IMR-90 (cell line): Measurements from ENCODE around the gene RBKS. TPM values are rescaled to one million over a fixed set of nuclear protein-coding genes. Genes with fewer than 3 reads are reported as not detected.

Experiments used
- ATAC-seq: fragments of 200-7000 bp; cut with Tn5 transposase; 2 replicates; pipeline ENCODE4 v1.9.1; 2020; ENCODE audit warnings: low read depth, mild to moderate bottlenecking, moderate library complexity
- BruUV-seq: library from RNA; stranded (reverse); fragments of 400-500 nt; replicated peaks from 2 replicates; lab custom pipeline; 2021; lab: Mats Ljungman, UMichigan
- CTCF ChIA-PET: fragments of 300-600 bp; formaldehyde crosslinking; extraction: SDS; loops from one replicate; lab custom pipeline; 2021; ENCODE audit warnings: antibody characterized with exemption; lab: Yijun Ruan, JAX
- POLR2A ChIA-PET: fragments of 300-600 bp; sonication (Branson Sonifier 250); formaldehyde crosslinking; loops from one replicate; lab custom pipeline; 2022; ENCODE audit warnings: antibody characterized with exemption; ENCODE audit not compliant: unreplicated experiment; lab: Charles Lee
- DNase-seq: peaks from one replicate; pipeline ENCODE4 v3.0.0; 2013
- H2AFZ ChIP-seq: replicated peaks from 2 replicates; pipeline ENCODE3; 2013; ENCODE audit warnings: low read length, mild to moderate bottlenecking; ENCODE audit not compliant: poor library complexity
- H2AK5ac ChIP-seq: 2 replicates; pipeline ENCODE4 v1.6.1; 2013; ENCODE audit warnings: low read depth, low read length, inconsistent platforms
- H2AK9ac ChIP-seq: replicated peaks from 2 replicates; pipeline ENCODE3; 2013; ENCODE audit warnings: mild to moderate bottlenecking, low read depth, low read length, moderate library complexity; ENCODE audit not compliant: poor library complexity
- H2BK120ac ChIP-seq: 2 replicates; pipeline ENCODE4 v1.6.1; 2013; ENCODE audit warnings: low read depth, low read length, inconsistent platforms
- H2BK15ac ChIP-seq: 3 replicates; pipeline ENCODE4 v1.6.1; 2013; ENCODE audit warnings: low read depth, low read length, inconsistent platforms
- H2BK20ac ChIP-seq: 2 replicates; pipeline ENCODE4 v1.6.1; 2013; ENCODE audit warnings: low read depth, mild to moderate bottlenecking, inconsistent platforms, low read length, moderate library complexity
- H2BK5ac ChIP-seq: 2 replicates; pipeline ENCODE4 v1.6.1; 2013; ENCODE audit warnings: mild to moderate bottlenecking, low read depth, low read length, inconsistent platforms; ENCODE audit not compliant: poor library complexity, severe bottlenecking
- H3K14ac ChIP-seq: replicated peaks from 2 replicates; pipeline ENCODE4 v1.6.1; 2013; ENCODE audit warnings: low read depth, low read length, inconsistent platforms
- H3K18ac ChIP-seq: 2 replicates; pipeline ENCODE4 v1.6.1; 2013; ENCODE audit warnings: low read depth, low read length, control low read depth
- H3K23ac ChIP-seq: 2 replicates; pipeline ENCODE4 v1.6.1; 2013; ENCODE audit warnings: low read depth, low read length, inconsistent platforms
- H3K27ac ChIP-seq: 2 replicates; pipeline ENCODE4 v1.5.1; 2013; ENCODE audit warnings: mild to moderate bottlenecking, control low read depth, low read length; ENCODE audit not compliant: insufficient read depth
- H3K27me3 ChIP-seq: 2 replicates; pipeline ENCODE4 v1.6.1; 2013; ENCODE audit warnings: low read length; ENCODE audit not compliant: control insufficient read depth, insufficient read depth
- H3K36me3 ChIP-seq: 2 replicates; pipeline ENCODE4 v1.6.1; 2013; ENCODE audit warnings: low read length, mixed read lengths; ENCODE audit not compliant: control insufficient read depth, insufficient read depth
- H3K4ac ChIP-seq: 2 replicates; pipeline ENCODE4 v1.6.1; 2013; ENCODE audit warnings: low read depth, low read length, inconsistent platforms
- H3K4me1 ChIP-seq: 2 replicates; pipeline ENCODE4 v1.6.1; 2013; ENCODE audit warnings: low read length, mixed read lengths; ENCODE audit not compliant: control insufficient read depth, insufficient read depth
- H3K4me2 ChIP-seq: 2 replicates; pipeline ENCODE4 v1.6.1; 2013; ENCODE audit warnings: low read depth, mild to moderate bottlenecking, control low read depth, low read length, moderate library complexity
- H3K4me3 ChIP-seq: 2 replicates; pipeline ENCODE4 v1.5.1; 2013; ENCODE audit warnings: low read depth, mild to moderate bottlenecking, control low read depth, low read length, moderate library complexity; ENCODE audit not compliant: insufficient read depth
- H3K56ac ChIP-seq: 2 replicates; pipeline ENCODE4 v1.6.1; 2013; ENCODE audit warnings: low read length, inconsistent platforms; ENCODE audit not compliant: insufficient read depth; ENCODE audit errors: extremely low read depth
- H3K79me1 ChIP-seq, 2 experiments: 2 replicates each; pipeline ENCODE4 v1.6.1; 2013; ENCODE audit warnings: low read length in 2 of 2, inconsistent platforms in 1 of 2, low read depth in 1 of 2
- H3K9ac ChIP-seq: 2 replicates; pipeline ENCODE4 v1.6.1; 2013; ENCODE audit warnings: low read depth, low read length, control low read depth
- H3K9me1 ChIP-seq: 2 replicates; pipeline ENCODE4 v1.6.1; 2013; ENCODE audit warnings: low read length, inconsistent platforms; ENCODE audit not compliant: insufficient read depth
- H3K9me3 ChIP-seq: 2 replicates; pipeline ENCODE4 v1.6.1; 2013; ENCODE audit warnings: low read length; ENCODE audit not compliant: control insufficient read depth, insufficient read depth
- H4K20me1 ChIP-seq: 2 replicates; pipeline ENCODE4 v1.6.1; 2013; ENCODE audit warnings: low read length, inconsistent platforms; ENCODE audit not compliant: insufficient read depth
- H4K5ac ChIP-seq: 2 replicates; pipeline ENCODE4 v1.6.1; 2013; ENCODE audit warnings: mild to moderate bottlenecking, low read depth, low read length, control low read depth
- H4K8ac ChIP-seq, 2 experiments: 2 replicates each; pipeline ENCODE4 v1.6.1; 2013; ENCODE audit warnings: low read depth in 2 of 2, low read length in 2 of 2, control low read depth in 1 of 2, inconsistent platforms in 1 of 2
- H4K91ac ChIP-seq: 2 replicates; pipeline ENCODE4 v1.6.1; 2013; ENCODE audit warnings: low read depth, low read length, inconsistent platforms; ENCODE audit not compliant: insufficient read depth
- BHLHE40 ChIP-seq: fragments of 150-350 bp; IDR thresholded peaks from 2 replicates; pipeline ENCODE4 v1.6.1; 2016; ENCODE audit warnings: mild to moderate bottlenecking, low read depth, low read length
- CEBPB ChIP-seq: IDR thresholded peaks from 2 replicates; pipeline ENCODE4 v1.6.1; 2012; ENCODE audit warnings: low read depth, low read length, improper control_type of control experiment
- CHD1 ChIP-seq: IDR thresholded peaks from 2 replicates; pipeline ENCODE4 v1.6.1; 2012; ENCODE audit warnings: low read depth, low read length, improper control_type of control experiment
- FOS ChIP-seq: fragments of 150-350 bp; IDR thresholded peaks from 2 replicates; pipeline ENCODE4 v1.6.1; 2016; ENCODE audit warnings: low read depth, low read length
- MAFK ChIP-seq: IDR thresholded peaks from 2 replicates; pipeline ENCODE4 v1.6.1; 2012; ENCODE audit warnings: low read depth, low read length, improper control_type of control experiment
- MAZ ChIP-seq: IDR thresholded peaks from 2 replicates; pipeline ENCODE4 v1.6.1; 2012; ENCODE audit warnings: low read depth, mild to moderate bottlenecking, low read length, improper control_type of control experiment, moderate library complexity, borderline replicate concordance
- MXI1 ChIP-seq: IDR thresholded peaks from 2 replicates; pipeline ENCODE4 v1.6.1; 2012; ENCODE audit warnings: low read depth, mild to moderate bottlenecking, low read length, moderate library complexity, borderline replicate concordance
- NFE2L2 ChIP-seq: fragments of 150-350 bp; IDR thresholded peaks from 2 replicates; pipeline ENCODE4 v1.6.1; 2016; ENCODE audit warnings: low read depth, mild to moderate bottlenecking, low read length
- POLR2A ChIP-seq: IDR thresholded peaks from 2 replicates; pipeline ENCODE4 v1.6.1; 2012; ENCODE audit warnings: mild to moderate bottlenecking, low read depth, low read length
- RAD21 ChIP-seq: IDR thresholded peaks from 2 replicates; pipeline ENCODE4 v1.6.1; 2012; ENCODE audit warnings: low read length, improper control_type of control experiment
- RCOR1 ChIP-seq: IDR thresholded peaks from 2 replicates; pipeline ENCODE4 v1.6.1; 2012; ENCODE audit warnings: mild to moderate bottlenecking, low read length, improper control_type of control experiment; ENCODE audit not compliant: insufficient replicate concordance
- RFX5 ChIP-seq: IDR thresholded peaks from 2 replicates; pipeline ENCODE4 v1.8.0; 2012; ENCODE audit warnings: low read depth, mild to moderate bottlenecking, low read length, moderate library complexity
- SMC3 ChIP-seq: fragments of 150-350 bp; IDR thresholded peaks from 2 replicates; pipeline ENCODE4 v1.6.1; 2016; ENCODE audit warnings: low read depth, mild to moderate bottlenecking, antibody characterized with exemption, low read length, moderate library complexity
- WGBS, 2 experiments: methylation state at CpG; one replicate each; pipeline versions ENCODE4 v1.1.5 to v1.1.7; 2013; ENCODE audit warnings: missing lambda C conversion rate in 2 of 2; ENCODE audit not compliant: insufficient read length in 1 of 2; ENCODE audit errors: extremely low coverage in 2 of 2; 5-methylcytosine and 5-hydroxymethylcytosine counted together
- dilution Hi-C: fragments of 300-500 bp; cut with HindIII; formaldehyde crosslinking; loops from one replicate; pipeline ENCODE4 v1.14.3; 2018; ENCODE audit warnings: low sequenced_read_pairs; ENCODE audit not compliant: unreplicated experiment
- in situ Hi-C: fragments of 300-500 bp; cut with MboI; formaldehyde crosslinking; loops from 3 replicates; pipeline ENCODE4 v1.14.3; 2019; ENCODE audit warnings: low sequenced_read_pairs, inconsistent platforms, mixed read lengths
- intact Hi-C: fragments of 100-400 bp; cut with micrococcal nuclease; formaldehyde crosslinking; loops from 2 replicates; pipeline ENCODE4 v1.10.0; 2022
- polyA plus RNA-seq, 3 experiments: library from polyadenylated mRNA; depleted of rRNA; stranded (reverse); fragments of >200 nt; gene quantifications; 2 replicates each; pipeline ENCODE4 v1.2.3, GENCODE V29; 2012; ENCODE audit warnings: low replicate concordance in 1 of 3
- total RNA-seq: library from RNA; depleted of rRNA; stranded (reverse); fragments of >200 nt; gene quantifications from 2 replicates; pipeline ENCODE4 v1.2.3, GENCODE V29; 2012
- TF ChIP-seq, protein P1 (sequence below): fragments of 150-350 bp; IDR thresholded peaks from 2 replicates; pipeline ENCODE4 v1.6.1; 2016; ENCODE audit warnings: low read depth, mild to moderate bottlenecking, low read length, moderate library complexity, borderline replicate concordance
- TF ChIP-seq, protein P2 (sequence below): conservative IDR thresholded peaks from 2 replicates; pipeline ENCODE4 v1.5.1; 2012; ENCODE audit warnings: mild to moderate bottlenecking, low read depth, low read length, improper control_type of control experiment
- TF ChIP-seq, protein P3 (sequence below): fragments of 150-350 bp; IDR thresholded peaks from 2 replicates; pipeline ENCODE4 v1.6.1; 2017; ENCODE audit warnings: mild to moderate bottlenecking, antibody characterized with exemption, low read length, low read depth

The RBKS gene
- total and polyA plus RNA-seq, 2 of the 4 experiments (the other 2 are of a cell fraction) = 1.1 to 1.4 TPM

DNA sequence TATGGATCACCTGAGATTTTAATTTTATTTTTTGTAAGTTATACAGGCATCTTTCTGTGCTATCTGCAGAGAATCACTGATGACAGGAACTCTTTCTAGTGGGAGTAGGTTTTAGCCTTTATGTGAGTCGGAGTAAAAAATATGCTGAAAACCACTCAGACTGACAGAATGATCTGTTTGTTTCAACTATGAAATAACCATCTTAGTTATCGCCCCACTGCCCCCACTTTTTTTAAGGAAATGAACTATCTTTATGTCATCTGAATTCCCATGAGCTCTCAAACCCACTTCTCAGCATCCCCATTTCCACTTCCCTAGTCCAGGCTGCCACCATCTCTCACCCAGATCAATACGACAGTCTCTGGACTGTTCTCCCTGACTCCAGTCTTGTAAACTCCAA lies 79.7 kb downstream of the RBKS start:
- H2AK9ac ChIP-seq = no peak overlapping the region
- no peaks in the 10 kb centered on the region for H3K9me3 ChIP-seq
- peaks cover 11% of the 10 kb centered on the region for H3K4me1 ChIP-seq
- 0% methylated on average over 1 of the region's 3 CpGs; no CpG with 5 or more reads in 1 of the 2 experiments for WGBS, 2 experiments
- H3K4ac ChIP-seq = no peak overlapping the region
- intact Hi-C loops = no loop called here
- H3K18ac ChIP-seq = no peak overlapping the region; the same call in 1 of the 2 replicates
- H4K20me1 ChIP-seq = no peaks in the 10 kb centered on the region
- H4K5ac ChIP-seq = no peak overlapping the region
- H3K27ac ChIP-seq = no peak overlapping the region
- H3K79me1 ChIP-seq = peaks cover 0 to 3% of the 10 kb centered on the region in 2 experiments; a peak in 1 of 4 replicates
- no peak overlapping the region for H2AFZ ChIP-seq
- H4K91ac ChIP-seq = no peak overlapping the region; the same call in 1 of the 2 replicates
- DNase-seq (peak; percentile 37), ATAC-seq (no peak)
- H2BK5ac ChIP-seq = peak overlapping the region; percentile 45
- no TSS peak for BruUV-seq
- no peaks in the 10 kb centered on the region for H3K36me3 ChIP-seq
- H2BK120ac ChIP-seq = 0 out of 2 replicates have a peak overlapping the region, but pooled peaks have one; percentile 31
- H3K27me3 ChIP-seq = no peaks in the 10 kb centered on the region
- H3K4me3 ChIP-seq = no peak overlapping the region
- no peak overlapping the region for H2AK5ac ChIP-seq
- H3K23ac ChIP-seq = no peak overlapping the region
- 0 out of 4 replicates have a peak overlapping the region, but pooled peaks of 1 of the 2 experiments have one; percentile 0 for H4K8ac ChIP-seq
- no peak for TF ChIP-seq NFE2L2
- TF ChIP-seq MXI1 = no peak
- no peak for TF ChIP-seq POLR2A
- no peak for TF ChIP-seq RFX5
- no peak for TF ChIP-seq MAFK
- no peak for TF ChIP-seq RCOR1
- no peak for TF ChIP-seq BHLHE40
- TF ChIP-seq, protein P1, sequence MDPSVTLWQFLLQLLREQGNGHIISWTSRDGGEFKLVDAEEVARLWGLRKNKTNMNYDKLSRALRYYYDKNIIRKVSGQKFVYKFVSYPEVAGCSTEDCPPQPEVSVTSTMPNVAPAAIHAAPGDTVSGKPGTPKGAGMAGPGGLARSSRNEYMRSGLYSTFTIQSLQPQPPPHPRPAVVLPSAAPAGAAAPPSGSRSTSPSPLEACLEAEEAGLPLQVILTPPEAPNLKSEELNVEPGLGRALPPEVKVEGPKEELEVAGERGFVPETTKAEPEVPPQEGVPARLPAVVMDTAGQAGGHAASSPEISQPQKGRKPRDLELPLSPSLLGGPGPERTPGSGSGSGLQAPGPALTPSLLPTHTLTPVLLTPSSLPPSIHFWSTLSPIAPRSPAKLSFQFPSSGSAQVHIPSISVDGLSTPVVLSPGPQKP = no peak
- TF ChIP-seq, protein P2, sequence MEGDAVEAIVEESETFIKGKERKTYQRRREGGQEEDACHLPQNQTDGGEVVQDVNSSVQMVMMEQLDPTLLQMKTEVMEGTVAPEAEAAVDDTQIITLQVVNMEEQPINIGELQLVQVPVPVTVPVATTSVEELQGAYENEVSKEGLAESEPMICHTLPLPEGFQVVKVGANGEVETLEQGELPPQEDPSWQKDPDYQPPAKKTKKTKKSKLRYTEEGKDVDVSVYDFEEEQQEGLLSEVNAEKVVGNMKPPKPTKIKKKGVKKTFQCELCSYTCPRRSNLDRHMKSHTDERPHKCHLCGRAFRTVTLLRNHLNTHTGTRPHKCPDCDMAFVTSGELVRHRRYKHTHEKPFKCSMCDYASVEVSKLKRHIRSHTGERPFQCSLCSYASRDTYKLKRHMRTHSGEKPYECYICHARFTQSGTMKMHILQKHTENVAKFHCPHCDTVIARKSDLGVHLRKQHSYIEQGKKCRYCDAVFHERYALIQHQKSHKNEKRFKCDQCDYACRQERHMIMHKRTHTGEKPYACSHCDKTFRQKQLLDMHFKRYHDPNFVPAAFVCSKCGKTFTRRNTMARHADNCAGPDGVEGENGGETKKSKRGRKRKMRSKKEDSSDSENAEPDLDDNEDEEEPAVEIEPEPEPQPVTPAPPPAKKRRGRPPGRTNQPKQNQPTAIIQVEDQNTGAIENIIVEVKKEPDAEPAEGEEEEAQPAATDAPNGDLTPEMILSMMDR = no peak
- TF ChIP-seq, protein P3, sequence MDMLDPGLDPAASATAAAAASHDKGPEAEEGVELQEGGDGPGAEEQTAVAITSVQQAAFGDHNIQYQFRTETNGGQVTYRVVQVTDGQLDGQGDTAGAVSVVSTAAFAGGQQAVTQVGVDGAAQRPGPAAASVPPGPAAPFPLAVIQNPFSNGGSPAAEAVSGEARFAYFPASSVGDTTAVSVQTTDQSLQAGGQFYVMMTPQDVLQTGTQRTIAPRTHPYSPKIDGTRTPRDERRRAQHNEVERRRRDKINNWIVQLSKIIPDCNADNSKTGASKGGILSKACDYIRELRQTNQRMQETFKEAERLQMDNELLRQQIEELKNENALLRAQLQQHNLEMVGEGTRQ = no peak
- TF ChIP-seq CHD1 = no peak
- no peak for TF ChIP-seq MAZ
- TF ChIP-seq SMC3 = no peak
- TF ChIP-seq CEBPB = no peak
- TF ChIP-seq RAD21 = no peak
- TF ChIP-seq FOS = no peak
- H3K9ac ChIP-seq = no peak overlapping the region
- peaks cover 11% of the 10 kb centered on the region; the same call in 1 of the 2 replicates for H3K9me1 ChIP-seq
- in situ Hi-C loops = no loop called here
- ChIA-PET POLR2A (no interaction called here), CTCF (interaction anchor here (0.6 kb wide), 1 partner anchor 23 kb away, joined by 3 read pairs; no protein-coding TSS in a partner anchor)
- dilution Hi-C loops = no loop called here
- H2BK20ac ChIP-seq = peak overlapping the region; percentile 53
- no peak overlapping the region for H3K56ac ChIP-seq
- H3K4me2 ChIP-seq = peak overlapping the region; percentile 11; the same call in 1 of the 2 replicates
- no peak overlapping the region for H3K14ac ChIP-seq
- H2BK15ac ChIP-seq = peak overlapping the region; percentile 39; the same call in 1 of the 3 replicates
